ENCODE results near the gene EXD2. TPM values are rescaled to one million over a fixed set of nuclear protein-coding genes. Genes with fewer than 3 reads are reported as not detected.

The EXD2 gene
- total and polyA plus RNA-seq, 10 of the 15 experiments (the other 5 are each of a cell fraction or from before 2014, with no cell fraction given) = 1.0 to 12.4 (median 4.6) TPM

DNA sequence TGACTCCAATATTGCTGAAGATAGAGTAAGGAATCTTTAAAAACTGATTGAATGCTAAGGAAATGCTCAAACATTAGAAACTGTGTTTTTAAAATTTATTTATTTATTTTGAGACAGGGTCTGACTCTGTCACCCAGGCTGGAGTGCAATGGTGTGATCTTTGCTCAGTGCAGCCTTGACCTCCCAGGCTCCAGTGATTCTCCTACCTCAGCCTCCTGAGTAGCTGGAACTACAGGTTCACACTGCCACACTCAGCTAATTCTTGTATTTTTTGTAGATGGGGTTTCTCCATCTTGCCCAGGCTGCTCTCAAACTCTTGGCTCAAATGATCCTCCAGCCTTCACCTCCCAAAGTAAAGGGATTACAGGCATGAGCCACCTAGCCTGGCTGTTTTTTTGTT, 35.1 kb upstream of the EXD2 start:
- no peak overlapping the region for H3K4me3 ChIP-seq
- no TSS peak for BruUV-seq (replicated peaks)
- ChIA-PET CTCF (no interaction called here), RAD21 (ENCODE audit: unreplicated experiment) (no interaction called here), SMC1A (ENCODE audit: uncharacterized antibody, unreplicated experiment) (interaction anchor here (1.8 kb wide), 1 partner anchor 36 kb away, joined by 5 read pairs; no protein-coding TSS in a partner anchor), POLR2A (no interaction called here)
- no peak overlapping the region for H3K27ac ChIP-seq (ENCODE audit: control insufficient read depth, insufficient read depth)
- peaks cover 1 to 5% of the 10 kb centered on the region in 2 experiments; a peak in 1 of 4 replicates for H3K27me3 ChIP-seq (replicated peaks in 1 of 2; ENCODE audit: control insufficient read depth in 2 of 2, insufficient read depth in 2 of 2, low read length in 1 of 2)
- no peaks in the 10 kb centered on the region for H4K20me1 ChIP-seq (ENCODE audit: control insufficient read depth, insufficient read depth)
- FAIRE-seq (no peak), ATAC-seq (no peak), DNase-seq (ENCODE audit: low read depth, low spot score) (no peak)
- no peaks in the 10 kb centered on the region for H3K36me3 ChIP-seq (ENCODE audit: control insufficient read depth in 2 of 2, insufficient read depth in 2 of 2, low read length in 1 of 2)
- TF ChIP-seq CEBPB (IDR thresholded peaks at IDR 0.05; ENCODE audit: borderline replicate concordance in 1 of 2, low read depth in 2 of 2, low read length in 2 of 2) (no peak), TCF7 (IDR thresholded peaks at IDR 0.05; ENCODE audit: borderline replicate concordance) (no peak), KLF5 (IDR thresholded peaks at IDR 0.05; ENCODE audit: partially characterized antibody) (no peak)
- TF ChIP-seq, protein P1, sequence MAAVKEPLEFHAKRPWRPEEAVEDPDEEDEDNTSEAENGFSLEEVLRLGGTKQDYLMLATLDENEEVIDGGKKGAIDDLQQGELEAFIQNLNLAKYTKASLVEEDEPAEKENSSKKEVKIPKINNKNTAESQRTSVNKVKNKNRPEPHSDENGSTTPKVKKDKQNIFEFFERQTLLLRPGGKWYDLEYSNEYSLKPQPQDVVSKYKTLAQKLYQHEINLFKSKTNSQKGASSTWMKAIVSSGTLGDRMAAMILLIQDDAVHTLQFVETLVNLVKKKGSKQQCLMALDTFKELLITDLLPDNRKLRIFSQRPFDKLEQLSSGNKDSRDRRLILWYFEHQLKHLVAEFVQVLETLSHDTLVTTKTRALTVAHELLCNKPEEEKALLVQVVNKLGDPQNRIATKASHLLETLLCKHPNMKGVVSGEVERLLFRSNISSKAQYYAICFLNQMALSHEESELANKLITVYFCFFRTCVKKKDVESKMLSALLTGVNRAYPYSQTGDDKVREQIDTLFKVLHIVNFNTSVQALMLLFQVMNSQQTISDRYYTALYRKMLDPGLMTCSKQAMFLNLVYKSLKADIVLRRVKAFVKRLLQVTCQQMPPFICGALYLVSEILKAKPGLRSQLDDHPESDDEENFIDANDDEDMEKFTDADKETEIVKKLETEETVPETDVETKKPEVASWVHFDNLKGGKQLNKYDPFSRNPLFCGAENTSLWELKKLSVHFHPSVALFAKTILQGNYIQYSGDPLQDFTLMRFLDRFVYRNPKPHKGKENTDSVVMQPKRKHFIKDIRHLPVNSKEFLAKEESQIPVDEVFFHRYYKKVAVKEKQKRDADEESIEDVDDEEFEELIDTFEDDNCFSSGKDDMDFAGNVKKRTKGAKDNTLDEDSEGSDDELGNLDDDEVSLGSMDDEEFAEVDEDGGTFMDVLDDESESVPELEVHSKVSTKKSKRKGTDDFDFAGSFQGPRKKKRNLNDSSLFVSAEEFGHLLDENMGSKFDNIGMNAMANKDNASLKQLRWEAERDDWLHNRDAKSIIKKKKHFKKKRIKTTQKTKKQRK (IDR thresholded peaks at IDR 0.05; ENCODE audit: low read depth, low read length) = no peak
- TF ChIP-seq, protein P2, sequence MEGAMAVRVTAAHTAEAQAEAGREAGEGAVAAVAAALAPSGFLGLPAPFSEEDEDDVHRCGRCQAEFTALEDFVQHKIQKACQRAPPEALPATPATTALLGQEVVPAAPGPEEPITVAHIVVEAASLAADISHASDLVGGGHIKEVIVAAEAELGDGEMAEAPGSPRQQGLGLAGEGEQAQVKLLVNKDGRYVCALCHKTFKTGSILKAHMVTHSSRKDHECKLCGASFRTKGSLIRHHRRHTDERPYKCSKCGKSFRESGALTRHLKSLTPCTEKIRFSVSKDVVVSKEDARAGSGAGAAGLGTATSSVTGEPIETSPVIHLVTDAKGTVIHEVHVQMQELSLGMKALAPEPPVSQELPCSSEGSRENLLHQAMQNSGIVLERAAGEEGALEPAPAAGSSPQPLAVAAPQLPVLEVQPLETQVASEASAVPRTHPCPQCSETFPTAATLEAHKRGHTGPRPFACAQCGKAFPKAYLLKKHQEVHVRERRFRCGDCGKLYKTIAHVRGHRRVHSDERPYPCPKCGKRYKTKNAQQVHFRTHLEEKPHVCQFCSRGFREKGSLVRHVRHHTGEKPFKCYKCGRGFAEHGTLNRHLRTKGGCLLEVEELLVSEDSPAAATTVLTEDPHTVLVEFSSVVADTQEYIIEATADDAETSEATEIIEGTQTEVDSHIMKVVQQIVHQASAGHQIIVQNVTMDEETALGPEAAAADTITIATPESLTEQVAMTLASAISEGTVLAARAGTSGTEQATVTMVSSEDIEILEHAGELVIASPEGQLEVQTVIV (IDR thresholded peaks at IDR 0.05; ENCODE audit: borderline replicate concordance, partially characterized antibody) = no peak
- intact Hi-C loops (cut with micrococcal nuclease; ENCODE audit: unreplicated experiment) = no loop called here
- in situ Hi-C loops (cut with MboI) = no loop called here
- H3K9ac ChIP-seq (ENCODE audit: control insufficient read depth, insufficient read depth, low read length) = no peak overlapping the region
- H3K4me1 ChIP-seq (ENCODE audit: control insufficient read depth, insufficient read depth, low read length) = no peaks in the 10 kb centered on the region
- no peak overlapping the region for H3K4me2 ChIP-seq (ENCODE audit: control insufficient read depth, insufficient read depth)
- no peaks in the 10 kb centered on the region for H3K9me3 ChIP-seq (replicated peaks; ENCODE audit: control insufficient read depth, insufficient read depth, low read length)
- no peak overlapping the region for H2AFZ ChIP-seq (ENCODE audit: control insufficient read depth, low read depth, low read length)
- H3K79me2 ChIP-seq (ENCODE audit: control insufficient read depth, insufficient read depth, low read length) = peaks cover 12% of the 10 kb centered on the region
